Activated T-helper 17 cell treated with anti-CD3 and anti-CD28 coated beads, Interleukin-2, amount 50 U/mL, for 72 hours (primary cell): ENCODE results near the gene HTATSF1. TPM values are rescaled to one million over a fixed set of nuclear protein-coding genes. Genes with fewer than 3 reads are reported as not detected.

Experiments
- ATAC-seq: fragments of 150-1000 bp; cut with Tn5 transposase; replicated peaks from 2 replicates; pipeline ENCODE4 v1.10.0; 2021; ENCODE audit warnings: mild to moderate bottlenecking, moderate library complexity
- H3K27ac Mint-ChIP-seq: one replicate; pipeline ENCODE4 v1.8.0; 2022; ENCODE audit warnings: mixed read lengths
- H3K27me3 Mint-ChIP-seq: one replicate; pipeline ENCODE4 v1.8.0; 2022; ENCODE audit warnings: mixed read lengths
- H3K36me3 Mint-ChIP-seq: one replicate; pipeline ENCODE4 v1.8.0; 2022; ENCODE audit warnings: low read depth, mild to moderate bottlenecking, mixed read lengths
- H3K4me1 Mint-ChIP-seq: one replicate; pipeline ENCODE4 v1.8.0; 2022; ENCODE audit warnings: mixed read lengths
- H3K4me3 Mint-ChIP-seq: one replicate; pipeline ENCODE4 v1.8.0; 2022; ENCODE audit warnings: mild to moderate bottlenecking, mixed read lengths
- H3K9me3 Mint-ChIP-seq: one replicate; pipeline ENCODE4 v1.8.0; 2022; ENCODE audit warnings: mixed read lengths
- total RNA-seq, 2 donors: library from RNA; stranded (reverse); gene quantifications; one replicate each; pipeline ENCODE4 v1.2.3, GENCODE V29; 2022

The HTATSF1 gene
- total RNA-seq, 2 donors from 2014 or later = 39.7 to 65.5 TPM

GRCh38 chrX:136531951-136532350 is 34.6 kb downstream of the HTATSF1 start, which contains the start of gene VGLL1:
Gene VGLL1, plus strand, starts transcription at chrX:136532215. Its CDS starts 3,806 bp downstream, at chrX:136536021.
- no peak for ATAC-seq

GRCh38 chrX:136534131-136534530 is 36.7 kb downstream of the HTATSF1 start:
- H3K4me3 Mint-ChIP-seq = no peak overlapping the region
- ATAC-seq = no peak
- H3K36me3 Mint-ChIP-seq = no peaks in the 10 kb centered on the region
- no peaks in the 10 kb centered on the region for H3K4me1 Mint-ChIP-seq
- H3K27ac Mint-ChIP-seq = no peak overlapping the region
- peaks cover 3% of the 10 kb centered on the region for H3K27me3 Mint-ChIP-seq
- no peaks in the 10 kb centered on the region for H3K9me3 Mint-ChIP-seq

More at GRCh38 chrX:136531951-136532350, 34.6 kb downstream of the HTATSF1 start, which contains the start of gene VGLL1:
- Mint-ChIP-seq H3K36me3 (no peaks in the 10 kb centered on the region), H3K4me1 (peaks cover 4% of the 10 kb centered on the region), H3K27me3 (peaks cover 3% of the 10 kb centered on the region), H3K27ac (no peak within 1 kb of the TSS), H3K4me3 (no peak within 1 kb of the TSS), H3K9me3 (no peaks in the 10 kb centered on the region)

- Mint-ChIP-seq H3K4me3 (no peak overlapping the region), H3K9me3 (no peaks in the 10 kb centered on the region)
- no peak for ATAC-seq
Observed at GRCh38 chrX:136538811-136539210, 41.4 kb downstream of the HTATSF1 start.

GRCh38 chrX:136540226-136540625 is 42.8 kb downstream of the HTATSF1 start:
- no peak overlapping the region for H3K27ac Mint-ChIP-seq
- H3K9me3 Mint-ChIP-seq = no peaks in the 10 kb centered on the region
- no peaks in the 10 kb centered on the region for H3K4me1 Mint-ChIP-seq

More at GRCh38 chrX:136538811-136539210, 41.4 kb downstream of the HTATSF1 start:
- Mint-ChIP-seq H3K27ac (no peak overlapping the region), H3K36me3 (no peaks in the 10 kb centered on the region), H3K4me1 (no peaks in the 10 kb centered on the region), H3K27me3 (peaks cover 3% of the 10 kb centered on the region)

GRCh38 chrX:136541294-136541693 is 43.9 kb downstream of the HTATSF1 start:
- Mint-ChIP-seq H3K27ac (no peak overlapping the region), H3K4me1 (no peaks in the 10 kb centered on the region), H3K27me3 (peaks cover 2% of the 10 kb centered on the region), H3K4me3 (no peak overlapping the region), H3K9me3 (no peaks in the 10 kb centered on the region), H3K36me3 (no peaks in the 10 kb centered on the region)
- ATAC-seq = no peak

More at GRCh38 chrX:136540226-136540625, 42.8 kb downstream of the HTATSF1 start:
- no peak overlapping the region for H3K4me3 Mint-ChIP-seq
- ATAC-seq = no peak
- no peaks in the 10 kb centered on the region for H3K36me3 Mint-ChIP-seq
- peaks cover 3% of the 10 kb centered on the region for H3K27me3 Mint-ChIP-seq

GRCh38 chrX:136542281-136542680 is 44.9 kb downstream of the HTATSF1 start:
- H3K27me3 Mint-ChIP-seq = no peaks in the 10 kb centered on the region
- H3K9me3 Mint-ChIP-seq = no peaks in the 10 kb centered on the region
- H3K4me3 Mint-ChIP-seq = no peak overlapping the region
- no peak overlapping the region for H3K27ac Mint-ChIP-seq
- H3K36me3 Mint-ChIP-seq = no peaks in the 10 kb centered on the region
- no peaks in the 10 kb centered on the region for H3K4me1 Mint-ChIP-seq
- no peak for ATAC-seq

GRCh38 chrX:136546371-136546781 is 49.0 kb downstream of the HTATSF1 start:
- ATAC-seq = peak; percentile 78
- Mint-ChIP-seq H3K4me3 (peak overlapping the region; percentile 16), H3K27me3 (no peaks in the 10 kb centered on the region), H3K36me3 (no peaks in the 10 kb centered on the region), H3K27ac (peak overlapping the region; percentile 75), H3K9me3 (no peaks in the 10 kb centered on the region), H3K4me1 (no peaks in the 10 kb centered on the region)

- ATAC-seq = no peak
- H3K27ac Mint-ChIP-seq = no peak overlapping the region
- no peaks in the 10 kb centered on the region for H3K36me3 Mint-ChIP-seq
- H3K4me1 Mint-ChIP-seq = no peaks in the 10 kb centered on the region
- no peaks in the 10 kb centered on the region for H3K27me3 Mint-ChIP-seq
- no peaks in the 10 kb centered on the region for H3K9me3 Mint-ChIP-seq
- H3K4me3 Mint-ChIP-seq = no peak overlapping the region
Observed at GRCh38 chrX:136549226-136549625, 51.8 kb downstream of the HTATSF1 start.

GRCh38 chrX:136551410-136551809 is 54.0 kb downstream of the HTATSF1 start:
- H3K36me3 Mint-ChIP-seq = no peaks in the 10 kb centered on the region
- H3K9me3 Mint-ChIP-seq = no peaks in the 10 kb centered on the region
- H3K4me1 Mint-ChIP-seq = no peaks in the 10 kb centered on the region
- ATAC-seq = no peak
- H3K4me3 Mint-ChIP-seq = no peak overlapping the region
- H3K27me3 Mint-ChIP-seq = no peaks in the 10 kb centered on the region
- H3K27ac Mint-ChIP-seq = no peak overlapping the region

- Mint-ChIP-seq H3K4me3 (no peak overlapping the region), H3K27me3 (no peaks in the 10 kb centered on the region), H3K27ac (no peak overlapping the region), H3K4me1 (no peaks in the 10 kb centered on the region), H3K9me3 (no peaks in the 10 kb centered on the region), H3K36me3 (no peaks in the 10 kb centered on the region)
- ATAC-seq = no peak
Observed at GRCh38 chrX:136555694-136556093, 58.3 kb downstream of the HTATSF1 start.

Other genes with a start within 250 kb of the HTATSF1 start
- gene MAP7D3, start 246.2 kb upstream of the HTATSF1 start, total RNA-seq = 10 to 100 TPM; 13.6 to 18.3 TPM
- gene ADGRG4, start 196.6 kb upstream of the HTATSF1 start, total RNA-seq = not detected
- not detected for gene BRS3, start 9.6 kb upstream of the HTATSF1 start, total RNA-seq
- not detected for gene VGLL1, start 34.6 kb downstream of the HTATSF1 start, total RNA-seq
- gene CD40LG, start 150.6 kb downstream of the HTATSF1 start, total RNA-seq = 100 to 1,000 TPM in 1 of 2 donors, 10 to 100 TPM in 1; 87.0 to 110 TPM